Panc1 (cell line): ENCODE measurements around the gene CFAP157.

Experiments used
- CTCF ChIP-seq: fragments of 450-650 bp; IDR thresholded peaks from 2 replicates; pipeline ENCODE4 v1.5.1; 2017; ENCODE audit warnings: mild to moderate bottlenecking
- POLR2AphosphoS5 ChIP-seq: IDR thresholded peaks from 2 replicates; pipeline ENCODE4 v1.6.1; 2012; ENCODE audit warnings: mild to moderate bottlenecking, low read depth, low read length, moderate library complexity
- REST ChIP-seq, 2 experiments: IDR thresholded peaks; 2 replicates each; pipeline ENCODE4 v1.6.1; 2011 to 2012; ENCODE audit warnings: low read depth in 2 of 2, control low read depth in 1 of 2, low read length in 1 of 2, mild to moderate bottlenecking in 1 of 2, moderate library complexity in 1 of 2; ENCODE audit not compliant: insufficient read depth in 1 of 2
- SIN3A ChIP-seq: IDR thresholded peaks from 2 replicates; pipeline ENCODE4 v1.6.1; 2012; ENCODE audit warnings: low read depth, mild to moderate bottlenecking, low read length, moderate library complexity, borderline replicate concordance; ENCODE audit not compliant: insufficient read depth
- TCF7L2 ChIP-seq: IDR thresholded peaks from 2 replicates; pipeline ENCODE4 v1.6.1; 2011; ENCODE audit warnings: mild to moderate bottlenecking, low read depth, low read length, inconsistent platforms

GRCh38 chr9:127703289-127703946, 3.4 kb upstream of the CFAP157 start:
- TF ChIP-seq CTCF, result no peak
- no peak for TF ChIP-seq POLR2AphosphoS5
- TF ChIP-seq TCF7L2, result no peak
- no peak for TF ChIP-seq REST (IDR thresholded peaks at IDR 0.05; ENCODE audit: insufficient read depth in 1 of 2, low read depth in 2 of 2, low read length in 1 of 2)
- no peak for TF ChIP-seq SIN3A
